Hematopoietic multipotent progenitor cell treated with erythropoietin and hydrocortisone succinate and interleukin-3 and kit ligand, for 8 days (in vitro differentiated cells): ENCODE measurements around the gene UBASH3A.

Experiments
- DNase-seq: peaks from one replicate; pipeline ENCODE4 v3.0.0-alpha.2; 2015

Gene UBASH3A

GRCh38 chr21:42413093-42413492 is 9.4 kb downstream of the UBASH3A start:
- DNase-seq = no peak

DNA sequence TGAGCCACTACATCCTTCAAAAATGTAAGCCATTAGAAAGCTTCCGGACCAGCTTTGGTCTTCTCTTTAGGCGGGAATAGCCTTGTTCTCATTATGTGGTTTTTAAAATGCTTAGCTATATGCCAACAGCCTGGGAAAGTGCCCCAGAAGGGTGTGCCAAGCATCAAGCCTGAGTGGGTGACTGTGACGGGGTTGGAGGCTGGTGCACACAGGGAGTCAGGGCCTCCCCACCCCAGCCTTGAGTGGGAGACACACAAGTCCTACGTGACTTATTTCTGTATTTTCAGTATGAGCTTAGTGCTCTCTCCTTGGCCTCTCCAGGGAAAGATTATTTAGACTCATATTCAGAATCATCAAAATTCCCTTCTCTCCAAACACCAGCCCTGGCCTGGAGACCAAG is 9.8 kb downstream of the UBASH3A start:
- no peak for DNase-seq

DNA sequence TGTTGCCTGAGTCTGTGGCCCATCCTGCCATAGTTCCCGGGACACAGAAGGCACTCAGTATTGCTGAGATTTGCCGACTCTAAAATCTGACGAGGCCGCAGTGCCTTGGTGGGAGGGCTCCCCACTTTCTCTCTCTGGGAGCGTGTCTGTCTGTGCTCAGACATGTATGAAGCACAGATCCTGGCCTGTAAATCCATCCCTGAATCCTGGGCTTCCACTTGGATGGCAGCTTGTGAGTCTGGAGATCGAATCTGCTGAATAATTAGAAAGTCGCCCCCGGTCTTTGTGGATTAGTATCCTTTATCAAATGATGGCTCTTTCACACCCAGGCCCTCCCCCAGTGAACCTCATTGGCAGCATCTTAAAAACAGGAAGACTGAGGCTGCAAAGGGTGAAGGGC is 10.4 kb downstream of the UBASH3A start:
- no peak for DNase-seq

GRCh38 chr21:42414553-42414927 is 10.8 kb downstream of the UBASH3A start:
- DNase-seq = no peak

GRCh38 chr21:42414928-42415769 is 11.4 kb downstream of the UBASH3A start:
- no peak for DNase-seq

DNA sequence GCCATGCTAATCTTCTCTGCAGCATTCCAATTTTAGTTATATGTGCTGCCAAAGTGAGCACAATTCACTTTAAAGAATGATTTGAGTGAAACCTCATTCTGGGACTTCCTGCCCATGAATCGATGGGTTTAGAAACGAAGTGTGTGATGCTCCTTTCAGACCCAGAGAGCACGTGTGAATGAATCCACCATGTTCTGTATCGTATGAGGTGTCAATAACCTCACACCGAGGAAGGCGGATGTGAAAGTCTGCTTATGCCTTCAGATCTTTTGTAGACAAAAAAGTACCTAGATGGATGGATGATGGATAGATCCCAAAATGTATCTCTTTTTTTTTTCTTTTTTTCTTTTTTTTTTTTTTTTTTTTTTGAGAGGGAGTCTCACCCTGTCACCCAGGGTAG is 13.8 kb downstream of the UBASH3A start:
- no peak for DNase-seq

DNA sequence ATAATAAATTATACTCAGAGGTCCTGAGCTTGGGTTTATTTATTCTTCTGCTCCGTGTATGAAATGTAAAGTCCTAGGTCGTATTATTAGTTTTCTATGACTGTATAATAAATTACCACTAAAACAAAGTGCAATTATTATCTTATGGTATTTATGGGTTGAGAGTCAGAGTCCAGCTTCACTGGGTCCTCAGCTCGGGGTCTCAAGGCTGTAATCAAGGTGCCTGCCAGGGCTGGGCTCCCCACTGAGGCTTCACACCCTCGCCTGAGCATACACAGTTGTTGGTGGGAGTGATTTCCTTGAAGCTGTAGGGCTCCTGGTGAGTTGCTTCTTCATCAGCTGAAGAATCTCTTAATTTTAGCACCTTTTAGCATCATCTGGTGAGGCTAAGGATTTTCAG is 15.2 kb downstream of the UBASH3A start:
- DNase-seq = no peak

GRCh38 chr21:42419845-42420244 is 16.1 kb downstream of the UBASH3A start:
- DNase-seq = no peak

GRCh38 chr21:42421018-42421793 is 17.5 kb downstream of the UBASH3A start:
- DNase-seq = no peak

GRCh38 chr21:42423197-42423675 is 19.5 kb downstream of the UBASH3A start:
- DNase-seq = no peak

DNA sequence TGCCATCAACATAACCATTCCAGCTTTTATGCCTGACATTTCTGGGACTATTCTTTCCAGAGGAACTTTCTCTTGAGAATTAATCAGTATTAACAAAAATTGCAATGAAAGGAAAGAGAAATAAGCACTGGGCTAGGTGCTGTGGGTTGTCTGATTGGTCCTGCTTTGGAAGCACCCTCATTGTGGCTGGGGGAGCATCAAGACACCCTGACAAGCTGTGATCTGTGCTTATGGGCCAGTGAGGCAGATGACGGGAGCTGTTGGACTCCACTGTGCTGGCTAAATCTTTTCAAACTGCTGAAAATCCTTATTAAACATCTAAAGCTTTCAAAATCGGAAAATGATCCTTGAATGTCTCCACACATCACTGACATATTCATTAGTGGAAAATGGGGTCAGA is 20.0 kb downstream of the UBASH3A start:
- DNase-seq = no peak

DNA sequence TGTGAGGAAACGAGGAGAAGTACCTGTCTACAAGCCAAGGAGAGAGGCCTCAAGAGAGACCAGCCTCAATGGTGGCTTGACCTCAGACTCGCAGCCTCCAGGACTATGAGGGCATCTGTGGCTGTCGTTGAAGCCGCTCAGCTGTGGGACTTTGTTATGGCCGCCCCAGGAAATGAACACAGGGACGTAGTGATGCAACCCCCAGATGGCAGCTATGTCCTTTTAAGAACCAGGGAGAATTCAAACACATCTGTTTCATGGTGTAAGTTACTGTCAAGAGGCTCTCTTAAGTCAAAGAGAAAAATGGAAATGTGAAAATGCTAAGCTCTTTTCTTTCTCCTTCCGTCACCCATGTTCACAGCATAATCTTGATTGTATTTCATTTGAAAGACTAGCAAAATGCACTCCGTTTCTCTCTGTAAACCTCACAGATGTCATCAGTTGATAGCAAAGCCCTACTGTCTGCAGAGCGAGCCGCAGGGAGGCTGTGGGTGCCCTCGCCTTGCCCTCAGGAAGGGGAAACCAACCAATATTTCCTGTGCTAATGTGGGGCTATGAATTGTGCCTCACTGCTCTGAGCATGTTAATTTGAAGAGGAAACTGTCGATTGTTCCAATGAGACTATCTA is 21.3 kb downstream of the UBASH3A start:
- DNase-seq = no peak

DNA sequence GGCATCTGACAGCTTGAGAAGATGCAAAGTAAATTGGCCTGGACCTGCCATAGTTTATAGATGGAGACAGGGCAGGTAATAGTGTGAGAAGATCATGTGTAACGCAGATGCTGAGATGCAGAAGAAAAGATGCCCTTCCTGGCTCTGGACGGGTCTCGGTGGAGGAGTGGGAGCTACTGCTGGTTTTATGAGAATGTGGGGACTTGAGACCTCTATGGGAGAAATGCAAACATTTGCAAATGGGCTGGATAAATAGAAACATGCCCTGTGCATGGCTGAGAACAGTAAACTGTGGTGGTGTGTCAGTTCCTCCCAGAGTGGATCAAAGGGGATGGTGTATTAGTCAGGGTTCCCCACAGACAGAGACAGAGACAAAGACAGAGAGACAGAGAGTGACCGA is 21.9 kb downstream of the UBASH3A start:
- no peak for DNase-seq

- DNase-seq = no peak
Measured at GRCh38 chr21:42426424-42426823, 22.7 kb downstream of the UBASH3A start.

GRCh38 chr21:42426876-42427480 is 23.3 kb downstream of the UBASH3A start:
- DNase-seq = no peak

DNA sequence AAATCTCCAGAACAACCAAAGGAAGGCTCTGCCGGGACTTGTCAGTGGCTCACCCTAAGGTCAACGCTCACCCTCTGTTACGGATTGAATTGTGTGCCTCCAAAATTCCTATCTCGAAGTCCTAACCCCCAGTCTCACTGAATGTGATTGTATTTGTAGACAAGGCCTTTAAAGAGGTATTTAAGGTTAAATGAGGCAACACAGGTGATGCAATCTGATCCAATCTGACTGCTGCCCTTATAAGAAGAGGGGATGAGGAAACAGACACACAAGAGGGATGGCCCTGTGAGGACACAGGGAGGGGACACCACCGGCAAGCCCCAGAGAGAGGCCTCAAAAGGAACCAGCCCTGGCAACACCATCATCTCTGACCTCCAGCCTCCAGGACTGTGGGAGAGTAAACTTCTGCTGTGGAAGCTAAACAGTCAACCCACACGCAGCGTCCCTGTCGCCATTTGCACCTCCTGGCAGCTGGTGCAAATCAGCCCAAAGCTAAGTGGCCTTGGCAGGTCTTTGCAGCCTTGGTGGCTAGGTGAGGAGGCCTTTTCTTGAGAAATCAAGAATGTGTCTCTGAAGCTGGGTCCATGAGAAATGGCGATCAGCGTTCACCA is 24.2 kb downstream of the UBASH3A start:
- DNase-seq = no peak

DNA sequence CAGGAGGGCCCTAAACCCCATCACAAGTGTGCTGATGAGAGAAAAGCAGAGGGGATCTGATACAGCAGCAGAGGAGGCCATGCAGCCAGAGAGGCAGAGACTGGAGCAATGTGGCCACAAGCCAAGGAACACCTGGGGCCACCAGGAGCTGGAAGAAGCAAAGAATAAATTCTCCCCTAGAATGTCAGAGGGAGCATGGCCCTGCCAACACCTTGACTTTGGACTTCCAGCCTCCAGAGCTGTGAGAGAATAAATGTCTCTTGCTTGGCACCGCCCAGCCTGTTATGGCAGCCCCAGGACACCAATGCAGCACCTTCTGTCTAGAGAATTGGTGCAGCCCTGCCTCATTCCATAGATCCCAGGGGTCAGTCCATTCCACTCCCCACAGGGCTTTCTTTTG is 25.3 kb downstream of the UBASH3A start:
- DNase-seq = no peak

- no peak for DNase-seq
Measured at GRCh38 chr21:42429856-42430255, 26.2 kb downstream of the UBASH3A start.

DNA sequence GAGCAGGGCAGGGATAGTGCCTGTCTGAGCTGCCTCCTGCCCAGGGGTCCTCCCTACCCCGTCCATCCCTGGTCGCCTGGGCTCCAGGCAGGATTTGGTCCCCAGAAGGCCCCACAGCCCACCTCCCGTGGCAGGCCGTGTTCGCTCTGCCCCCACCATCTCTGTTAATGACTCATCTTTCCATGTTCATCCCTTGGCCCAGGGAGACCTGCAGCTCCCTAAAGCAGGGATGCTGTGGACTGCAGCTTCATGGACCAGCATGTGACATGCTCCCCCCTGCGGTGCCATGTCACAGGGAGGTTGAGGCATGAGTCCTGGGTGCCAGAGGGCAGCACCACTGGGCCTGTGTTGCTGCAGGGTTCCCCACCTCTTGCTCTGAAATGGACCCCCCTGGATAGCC is 26.8 kb downstream of the UBASH3A start:
- DNase-seq = no peak

DNA sequence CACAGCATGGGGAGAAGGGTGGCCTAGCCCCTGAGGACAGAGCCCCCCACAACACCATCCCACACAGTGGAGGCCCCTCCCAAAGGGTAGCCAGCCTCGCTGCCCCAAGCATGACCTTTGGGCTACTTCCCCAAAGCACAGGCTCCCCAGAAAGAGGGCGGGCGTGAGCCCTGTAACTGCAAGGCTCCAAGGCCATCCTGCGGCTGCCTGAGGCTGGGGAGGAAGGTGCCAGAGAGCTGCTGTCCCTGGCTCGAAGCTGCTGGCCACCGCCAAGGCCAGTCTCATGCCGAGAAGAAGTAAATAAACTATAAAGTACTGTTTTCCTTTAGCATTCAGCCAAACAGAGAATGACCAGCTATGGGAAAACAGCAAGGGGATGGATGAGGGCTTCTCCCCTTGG is 27.5 kb downstream of the UBASH3A start:
- DNase-seq = no peak

DNA sequence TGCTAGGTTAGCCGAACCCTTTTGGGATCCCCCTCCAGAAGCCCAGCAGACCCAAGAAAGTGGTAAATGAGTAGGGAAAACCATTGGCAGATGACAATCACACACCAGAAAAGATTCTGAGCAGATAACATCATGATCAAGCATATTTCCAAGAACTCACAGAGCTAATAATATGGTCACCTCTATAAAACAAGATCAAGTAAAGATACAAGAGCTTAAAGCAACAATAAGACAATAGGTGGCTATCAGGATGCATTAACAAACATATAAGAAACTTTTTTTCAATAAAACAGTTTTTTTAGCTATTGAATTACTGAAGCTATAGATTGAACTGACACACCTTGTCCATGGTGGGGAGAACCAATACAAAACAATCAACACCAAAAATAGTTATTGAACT is 29.0 kb downstream of the UBASH3A start:
- DNase-seq = no peak

- peak; percentile 96 for DNase-seq
Measured at GRCh38 chr21:42433946-42434551, 30.3 kb downstream of the UBASH3A start.
